Esophagus muscularis mucosa (tissue), 4 donors: ENCODE measurements around the gene OGG1.

ENCODE experiments used
- CTCF ChIP-seq, 3 experiments: fragments of 200-600 bp in 2 of 3; fragments of 450-650 bp in 1 of 3; sonication (generic) in 2 of 3; IDR thresholded peaks; one replicate each; pipeline ENCODE4 v1.5.1; 2017 to 2019; ENCODE audit warnings: antibody characterized with exemption in 3 of 3, mild to moderate bottlenecking in 2 of 3, moderate library complexity in 1 of 3
- EP300 ChIP-seq: sonication (generic); formaldehyde crosslinking; IDR thresholded peaks from one replicate; pipeline ENCODE4 v1.6.1; 2017; ENCODE audit warnings: antibody characterized with exemption
- POLR2A ChIP-seq: fragments of 450-650 bp; IDR thresholded peaks from one replicate; pipeline ENCODE4 v1.6.1; 2017; ENCODE audit warnings: antibody characterized with exemption, moderate library complexity, mild to moderate bottlenecking, low read depth
- POLR2AphosphoS5 ChIP-seq, 2 donors: sonication (generic); formaldehyde crosslinking; IDR thresholded peaks; one replicate each; pipeline ENCODE4 v1.6.1; 2017; ENCODE audit warnings: antibody characterized with exemption in 2 of 2

GRCh38 chr3:9795207-9795606, 45.5 kb downstream of the OGG1 start:
- TF ChIP-seq CTCF (IDR thresholded peaks at IDR 0.05) (no peak), POLR2A (no peak), POLR2AphosphoS5 (IDR thresholded peaks at IDR 0.05) (no peak), EP300 (no peak)
